SU-DHL-6 (cell line): Measurements from ENCODE around the gene RETN.

Experiments used
- CTCF ChIP-seq: fragments of 200-600 bp; sonication (generic); IDR thresholded peaks from one replicate; pipeline ENCODE4 v1.5.1; 2017; ENCODE audit warnings: antibody characterized with exemption, mild to moderate bottlenecking, low read length, moderate library complexity; ENCODE audit not compliant: insufficient read depth, poor library complexity, severe bottlenecking
- EZH2phosphoT487 ChIP-seq: fragments of 200-600 bp; sonication (generic), shearing (Covaris generic); conservative IDR thresholded peaks from 2 replicates; pipeline ENCODE4 v1.6.1; 2018; ENCODE audit warnings: mild to moderate bottlenecking, antibody characterized with exemption, low read length, moderate library complexity, mixed read lengths

GRCh38 chr19:7706188-7706954, 37.5 kb downstream of the RETN start:
- TF ChIP-seq CTCF (no peak), EZH2phosphoT487 (no peak)
